ENCODE results near the gene RBM20.

The RBM20 gene

GRCh38 chr10:110792476-110793125, 148.5 kb downstream of the RBM20 start:
- no peak for DNase-seq

DNA sequence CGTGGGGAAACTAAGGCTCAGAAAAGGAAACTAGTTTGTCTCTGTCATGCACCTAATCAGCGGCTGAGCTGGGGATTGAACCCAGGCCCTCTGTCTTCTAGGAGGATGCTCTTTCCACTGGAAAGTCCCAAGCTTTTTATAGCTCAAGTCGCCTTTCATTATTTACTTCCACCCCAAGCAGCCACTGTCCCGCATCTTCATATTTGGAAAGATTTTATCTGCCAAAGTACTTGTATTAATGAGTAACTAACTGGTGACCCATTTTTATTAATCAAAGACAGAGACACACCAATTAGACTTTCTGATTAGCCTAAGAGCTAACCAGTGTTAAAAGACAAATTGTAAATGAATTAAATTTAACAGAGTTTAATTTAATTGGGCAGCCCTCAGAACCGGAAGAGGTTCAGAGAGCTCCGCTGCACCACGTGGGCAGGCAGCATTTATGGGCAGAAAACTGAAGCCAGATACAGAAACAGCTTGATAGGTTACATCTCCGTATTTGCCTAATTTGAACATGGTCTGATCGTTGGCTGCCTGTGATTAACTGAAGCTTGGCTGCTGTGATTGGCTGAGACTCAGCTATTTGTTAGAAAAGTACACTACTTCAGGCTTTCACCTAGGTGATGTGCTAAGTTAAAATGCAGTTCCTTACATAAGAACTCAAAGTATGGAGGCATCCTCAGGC, 149.1 kb downstream of the RBM20 start:
- peak; percentile 77 for DNase-seq

DNA sequence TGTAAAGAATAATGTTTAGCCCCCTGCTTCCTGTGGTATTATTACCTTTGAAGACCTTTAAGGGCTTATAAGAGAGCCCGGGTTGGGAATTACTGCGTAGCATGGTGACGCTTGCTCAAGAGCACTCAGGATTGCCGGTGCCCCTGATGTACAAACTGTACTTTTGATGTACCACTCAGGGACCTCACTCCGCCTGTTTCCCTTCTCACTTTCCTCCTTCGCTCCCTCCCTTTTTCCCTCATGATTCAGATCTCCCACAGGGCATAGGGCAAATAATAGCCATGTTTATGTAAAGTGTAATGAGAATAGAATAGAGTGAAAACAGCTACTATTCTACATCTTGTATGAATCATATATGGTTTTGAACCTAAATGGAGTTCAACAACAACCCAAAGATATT, 149.8 kb downstream of the RBM20 start:
- DNase-seq: peak; percentile 77

DNA sequence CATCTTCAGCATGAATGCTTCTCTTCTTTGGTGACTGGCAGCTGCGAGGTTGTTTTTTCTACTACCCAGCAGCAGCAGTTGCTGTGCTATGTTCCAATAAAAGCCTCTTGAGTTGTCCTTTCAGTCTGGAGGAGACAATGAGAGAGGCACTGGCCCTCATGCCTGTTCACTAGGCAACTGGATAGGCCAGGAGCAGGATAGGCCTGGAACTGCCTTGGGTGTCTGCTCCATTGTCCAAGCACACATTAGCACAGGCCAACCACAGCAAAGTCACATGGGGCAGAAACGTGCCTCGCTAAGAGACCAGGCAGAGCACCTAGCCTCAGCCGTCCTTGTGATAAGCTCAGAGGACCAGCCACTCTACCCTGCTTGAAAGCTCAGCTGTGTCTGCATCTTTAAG, 150.7 kb downstream of the RBM20 start:
- peak; percentile 94 for DNase-seq

- no peak for DNase-seq
Observed at GRCh38 chr10:110797416-110797815, 153.3 kb downstream of the RBM20 start.

DNA sequence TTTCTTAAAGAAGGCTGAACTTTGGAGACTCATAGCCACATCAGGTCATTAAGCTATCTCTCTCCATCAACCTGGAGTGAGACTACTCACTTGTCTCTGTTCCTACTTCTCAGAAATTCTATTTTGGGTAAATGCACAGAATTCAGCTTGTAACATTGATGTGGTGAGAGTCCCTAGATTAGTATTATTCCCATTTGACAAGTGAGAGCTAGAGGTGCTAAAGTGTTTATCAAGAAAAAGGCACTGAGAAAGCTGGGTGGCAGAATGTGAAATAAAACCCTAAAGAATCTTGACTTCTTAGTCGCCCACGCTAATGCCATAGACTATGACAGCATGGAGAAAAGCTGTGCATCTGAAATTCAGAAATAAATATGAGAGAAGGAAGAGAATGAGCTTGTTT, 154.2 kb downstream of the RBM20 start:
- DNase-seq: no peak

GRCh38 chr10:110802090-110802489, 158.0 kb downstream of the RBM20 start:
- DNase-seq: peak; percentile 16

DNA sequence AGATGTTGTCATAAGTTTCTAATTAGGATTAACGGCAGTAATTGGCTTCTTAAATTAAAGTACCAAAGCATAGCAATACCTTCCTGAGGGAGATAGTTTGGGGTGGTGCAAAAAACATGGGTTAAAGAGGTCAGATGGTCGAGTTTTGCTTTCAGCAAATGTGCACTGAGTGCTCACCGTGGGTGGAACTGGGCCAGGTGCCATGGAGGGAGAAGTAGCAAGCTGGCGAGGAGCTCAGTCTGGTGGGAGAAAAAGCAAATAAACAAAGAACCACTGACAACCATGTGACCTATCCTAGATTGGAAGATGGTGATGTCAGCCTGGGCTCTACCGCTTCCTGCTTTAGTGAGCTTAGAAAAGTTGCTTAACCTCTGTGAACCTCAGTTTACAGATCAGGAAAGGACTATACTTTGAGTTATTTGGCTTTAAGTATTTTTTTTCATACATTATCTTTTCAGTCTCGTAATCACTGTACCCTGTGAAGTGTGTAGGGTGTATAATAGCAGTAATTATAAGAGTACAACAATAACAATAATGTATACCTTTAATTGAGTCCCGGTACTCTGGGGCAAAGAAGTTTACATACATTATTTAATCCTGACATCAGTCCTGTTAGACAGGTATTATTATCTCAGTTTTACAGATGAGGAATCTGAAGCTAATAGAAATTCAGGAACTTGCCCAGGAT, 158.6 kb downstream of the RBM20 start:
- peak; percentile 89 for DNase-seq

GRCh38 chr10:110803239-110803749, 159.2 kb downstream of the RBM20 start:
- DNase-seq: no peak

GRCh38 chr10:110803830-110804338, 159.7 kb downstream of the RBM20 start:
- DNase-seq: peak; percentile 48

- no peak for DNase-seq
Observed at GRCh38 chr10:110804376-110804775, 160.2 kb downstream of the RBM20 start.

GRCh38 chr10:110805292-110805691, 161.2 kb downstream of the RBM20 start:
- no peak for DNase-seq

DNA sequence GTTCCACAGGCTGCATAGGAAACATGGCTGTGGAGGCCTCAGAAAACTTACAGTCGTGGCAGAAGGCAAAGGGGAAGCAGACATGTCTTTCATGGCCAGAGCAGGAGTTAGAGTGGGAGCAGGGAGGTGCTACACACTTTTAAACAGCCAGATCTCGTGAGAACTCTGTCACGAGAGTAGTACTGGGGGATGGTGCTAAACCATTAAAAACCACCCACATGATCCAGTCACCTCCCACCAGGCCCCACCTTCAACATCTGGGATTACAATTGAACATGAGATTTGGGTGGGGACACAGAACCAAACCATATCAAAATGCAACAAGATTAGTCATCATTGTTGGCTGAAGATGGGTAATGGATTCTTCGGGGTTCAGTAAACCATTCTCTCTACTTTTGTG, 162.2 kb downstream of the RBM20 start:
- DNase-seq: no peak

GRCh38 chr10:110808123-110808522, 164.0 kb downstream of the RBM20 start:
- no peak for DNase-seq

DNA sequence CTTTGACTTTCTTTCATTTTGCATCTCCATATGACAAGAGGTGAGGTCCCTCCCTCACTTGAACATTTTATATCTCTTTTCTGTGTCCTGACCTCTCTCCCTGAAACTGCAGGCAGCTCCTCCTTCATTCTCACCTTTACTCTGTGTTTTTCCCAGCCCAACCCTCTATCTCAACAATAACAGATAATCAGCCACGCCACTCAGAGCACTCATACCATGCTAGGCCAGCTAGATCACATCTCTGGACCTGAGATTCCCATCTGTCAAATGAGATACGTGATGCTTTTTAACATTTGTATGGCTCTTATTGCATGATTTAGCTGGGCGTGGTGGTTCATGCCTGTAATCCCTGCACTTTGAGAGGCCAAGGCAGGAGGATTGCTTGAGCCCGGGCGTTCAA, 164.5 kb downstream of the RBM20 start:
- no peak for DNase-seq

- no peak for DNase-seq
Observed at GRCh38 chr10:110810625-110811024, 166.5 kb downstream of the RBM20 start.

GRCh38 chr10:110811791-110812581, 167.8 kb downstream of the RBM20 start:
- no peak for DNase-seq

GRCh38 chr10:110812583-110812982, 168.4 kb downstream of the RBM20 start:
- DNase-seq: no peak

GRCh38 chr10:110813743-110814472, 169.8 kb downstream of the RBM20 start:
- no peak for DNase-seq

GRCh38 chr10:110815354-110816004, 171.3 kb downstream of the RBM20 start:
- DNase-seq: no peak

DNA sequence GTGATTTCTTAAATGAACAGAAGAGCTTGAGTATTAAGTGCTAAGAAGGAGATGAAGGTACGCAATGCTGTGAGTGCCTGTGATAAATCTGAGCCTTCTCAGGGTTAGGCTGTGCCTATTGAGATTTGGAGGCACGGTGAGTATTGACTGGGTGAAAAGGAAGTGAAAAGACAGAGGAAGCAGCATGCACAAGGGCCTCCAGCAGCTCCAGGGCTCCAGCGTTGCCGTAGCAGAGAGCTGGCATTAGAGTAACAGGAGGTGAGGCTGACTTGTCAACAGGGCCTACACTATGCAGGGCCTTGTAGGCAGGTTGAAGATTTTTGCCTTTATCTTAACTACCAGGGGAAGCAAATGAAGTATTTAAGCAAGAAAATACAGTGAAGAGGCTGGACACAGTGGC, 173.5 kb downstream of the RBM20 start:
- no peak for DNase-seq
